ENCODE measurements around the gene CAMK2A. TPM values are rescaled to one million over a fixed set of nuclear protein-coding genes. Genes with fewer than 3 reads are reported as not detected.

The CAMK2A gene
- total RNA-seq, 1 experiment from 2014 or later: 2.1 TPM

- DNase-seq (ENCODE audit: low read depth): no peak
These were observed 10.1 kb downstream of the CAMK2A start for GRCh38 chr5:150279330-150280020.

GRCh38 chr5:150278916-150279315 is 10.7 kb downstream of the CAMK2A start:
- DNase-seq (ENCODE audit: low read depth): peak; percentile 63

- no peak for DNase-seq (ENCODE audit: low read depth)
These were observed 11.4 kb downstream of the CAMK2A start for GRCh38 chr5:150278046-150278730.

- DNase-seq (ENCODE audit: low read depth): no peak
These were observed 12.5 kb downstream of the CAMK2A start for GRCh38 chr5:150277043-150277442.

- DNase-seq (ENCODE audit: low read depth): no peak
These were observed 14.8 kb downstream of the CAMK2A start for GRCh38 chr5:150274811-150275210.

- peak; percentile 66 for DNase-seq (ENCODE audit: low read depth)
These were observed 17.0 kb downstream of the CAMK2A start for GRCh38 chr5:150272531-150272930.

- DNase-seq (ENCODE audit: low read depth): no peak
These were observed 17.6 kb downstream of the CAMK2A start for GRCh38 chr5:150271923-150272322.

- DNase-seq (ENCODE audit: low read depth): no peak
These were observed 18.3 kb downstream of the CAMK2A start for GRCh38 chr5:150271296-150271692.

GRCh38 chr5:150270541-150271295 is 18.9 kb downstream of the CAMK2A start:
- DNase-seq (ENCODE audit: low read depth): no peak

GRCh38 chr5:150266871-150267291 is 22.7 kb downstream of the CAMK2A start:
- DNase-seq (ENCODE audit: low read depth): no peak

- DNase-seq (ENCODE audit: low read depth): no peak
These were observed 23.6 kb downstream of the CAMK2A start for GRCh38 chr5:150265870-150266383.

- no peak for DNase-seq (ENCODE audit: low read depth)
These were observed 24.6 kb downstream of the CAMK2A start for GRCh38 chr5:150264667-150265603.

GRCh38 chr5:150263801-150264621 is 25.6 kb downstream of the CAMK2A start:
- peak; percentile 86 for DNase-seq (ENCODE audit: low read depth)

GRCh38 chr5:150263375-150263775 is 26.2 kb downstream of the CAMK2A start:
- no peak for DNase-seq (ENCODE audit: low read depth)

- DNase-seq (ENCODE audit: low read depth): no peak
These were observed 27.1 kb downstream of the CAMK2A start for GRCh38 chr5:150262502-150262901.

- no peak for DNase-seq (ENCODE audit: low read depth)
These were observed 28.3 kb downstream of the CAMK2A start for GRCh38 chr5:150261231-150261630.

- DNase-seq (ENCODE audit: low read depth): peak; percentile 86
These were observed 31.4 kb downstream of the CAMK2A start for GRCh38 chr5:150258130-150258529.

GRCh38 chr5:150257424-150257823 is 32.1 kb downstream of the CAMK2A start:
- no peak for DNase-seq (ENCODE audit: low read depth)

- DNase-seq (ENCODE audit: low read depth): no peak
These were observed 33.0 kb downstream of the CAMK2A start for GRCh38 chr5:150256410-150257064.
